NT2/D1 (cell line): ENCODE data around the gene LILRB5.

Experiments used
- DNase-seq: peaks from one replicate; pipeline ENCODE4 v3.0.0-alpha.2; 2011; ENCODE audit warnings: low read depth, low spot score
- H3K27me3 ChIP-seq: 2 replicates; pipeline ENCODE4 v1.6.0; 2011; ENCODE audit warnings: mild to moderate bottlenecking; ENCODE audit not compliant: insufficient read length, insufficient read depth
- H3K36me3 ChIP-seq: 2 replicates; pipeline ENCODE4 v1.6.1; 2011; ENCODE audit warnings: mild to moderate bottlenecking, low read length, mixed read lengths; ENCODE audit not compliant: insufficient read depth, insufficient read length
- H3K4me1 ChIP-seq: 2 replicates; pipeline ENCODE4 v1.5.1; 2011; ENCODE audit not compliant: insufficient read depth, insufficient read length
- H3K4me3 ChIP-seq: 2 replicates; pipeline ENCODE4 v1.5.1; 2011; ENCODE audit warnings: low read depth; ENCODE audit not compliant: insufficient read length
- H3K9ac ChIP-seq: 2 replicates; pipeline ENCODE4 v1.6.0; 2011; ENCODE audit warnings: low read depth; ENCODE audit not compliant: insufficient read length
- H3K9me3 ChIP-seq: 2 replicates; pipeline ENCODE4 v1.5.1; 2011; ENCODE audit warnings: mild to moderate bottlenecking, low read length; ENCODE audit not compliant: insufficient read depth
- SUZ12 ChIP-seq: IDR thresholded peaks from 2 replicates; pipeline ENCODE4 v1.6.1; 2011; ENCODE audit not compliant: insufficient read length, insufficient read depth; ENCODE audit errors: extremely low read depth
- YY1 ChIP-seq: IDR thresholded peaks from 2 replicates; pipeline ENCODE4 v1.6.1; 2011; ENCODE audit not compliant: insufficient read length, insufficient read depth
- ZNF274 ChIP-seq: IDR thresholded peaks from 2 replicates; pipeline ENCODE4 v1.6.1; 2011; ENCODE audit warnings: mild to moderate bottlenecking, low read depth, low read length

The LILRB5 gene

GRCh38 chr19:54206831-54207177, 50.3 kb downstream of the LILRB5 start:
- TF ChIP-seq SUZ12 (no peak), YY1 (no peak), ZNF274 (no peak)
- H3K9ac ChIP-seq: no peak overlapping the region
- H3K4me1 ChIP-seq: peaks cover 29% of the 10 kb centered on the region
- H3K27me3 ChIP-seq: no peaks in the 10 kb centered on the region
- H3K4me3 ChIP-seq: no peak overlapping the region
- peaks cover 84% of the 10 kb centered on the region for H3K36me3 ChIP-seq
- H3K9me3 ChIP-seq: no peaks in the 10 kb centered on the region
- no peak for DNase-seq

GRCh38 chr19:54206030-54206830, 50.8 kb downstream of the LILRB5 start:
- H3K4me1 ChIP-seq: peaks cover 27% of the 10 kb centered on the region
- no peaks in the 10 kb centered on the region for H3K9me3 ChIP-seq
- DNase-seq: no peak
- H3K9ac ChIP-seq: no peak overlapping the region
- TF ChIP-seq ZNF274 (no peak), YY1 (no peak), SUZ12 (no peak)
- no peak overlapping the region for H3K4me3 ChIP-seq
- H3K27me3 ChIP-seq: no peaks in the 10 kb centered on the region
- H3K36me3 ChIP-seq: peaks cover 86% of the 10 kb centered on the region

- H3K4me1 ChIP-seq: peaks cover 25% of the 10 kb centered on the region
- no peak for DNase-seq
- TF ChIP-seq ZNF274 (no peak), YY1 (no peak), SUZ12 (no peak)
- no peaks in the 10 kb centered on the region for H3K27me3 ChIP-seq
- no peak overlapping the region for H3K4me3 ChIP-seq
- H3K36me3 ChIP-seq: peaks cover 87% of the 10 kb centered on the region
- no peaks in the 10 kb centered on the region for H3K9me3 ChIP-seq
- peak overlapping the region; percentile 36 for H3K9ac ChIP-seq
Observed at GRCh38 chr19:54204767-54205468, 52.2 kb downstream of the LILRB5 start.

- Histone ChIP-seq H3K9ac (peak overlapping the region; percentile 98), H3K4me1 (peaks cover 19% of the 10 kb centered on the region), H3K4me3 (peak overlapping the region; percentile 91), H3K9me3 (no peaks in the 10 kb centered on the region), H3K27me3 (no peaks in the 10 kb centered on the region), H3K36me3 (peaks cover 79% of the 10 kb centered on the region)
- no peak for DNase-seq
- TF ChIP-seq SUZ12 (no peak), ZNF274 (no peak), YY1 (no peak)
Observed at GRCh38 chr19:54203151-54203611, 53.9 kb downstream of the LILRB5 start.

- Histone ChIP-seq H3K4me1 (peaks cover 13% of the 10 kb centered on the region), H3K4me3 (peak overlapping the region; percentile 91), H3K9ac (peak overlapping the region; percentile 98), H3K36me3 (peaks cover 71% of the 10 kb centered on the region), H3K27me3 (no peaks in the 10 kb centered on the region), H3K9me3 (no peaks in the 10 kb centered on the region)
- no peak for DNase-seq
- TF ChIP-seq SUZ12 (no peak), YY1 (no peak), ZNF274 (no peak)
Observed at GRCh38 chr19:54201980-54202379, 55.1 kb downstream of the LILRB5 start.

GRCh38 chr19:54201172-54201701, 55.8 kb downstream of the LILRB5 start:
- Histone ChIP-seq H3K9ac (peak overlapping the region; percentile 98), H3K4me3 (peak overlapping the region; percentile 91), H3K27me3 (no peaks in the 10 kb centered on the region), H3K9me3 (no peaks in the 10 kb centered on the region), H3K36me3 (peaks cover 65% of the 10 kb centered on the region), H3K4me1 (peaks cover 7% of the 10 kb centered on the region)
- DNase-seq: no peak
- no peak for TF ChIP-seq YY1
- TF ChIP-seq ZNF274: no peak
- TF ChIP-seq SUZ12: no peak
